Caco-2 (cell line): Measurements from ENCODE around the gene THBS2. TPM values are rescaled to one million over a fixed set of nuclear protein-coding genes. Genes with fewer than 3 reads are reported as not detected.

ENCODE experiments used
- BruUV-seq: library from RNA; stranded (reverse); fragments of 400-500 nt; replicated peaks from 2 replicates; lab custom pipeline; 2021; lab: Mats Ljungman, UMichigan
- CTCF ChIA-PET: fragments of 300-600 bp; sonication (Branson Sonifier 250); formaldehyde crosslinking; loops from one replicate; lab custom pipeline; 2022; ENCODE audit warnings: antibody characterized with exemption; lab: Charles Lee
- POLR2A ChIA-PET: fragments of 300-600 bp; sonication (Branson Sonifier 250); formaldehyde crosslinking; loops from one replicate; lab custom pipeline; 2022; ENCODE audit warnings: antibody characterized with exemption; lab: Charles Lee
- DNase-seq, 2 experiments: peaks; one replicate each; pipeline versions ENCODE4 v3.0.0 to v3.0.0-alpha.2; 2020 to 2022
- H3K27me3 ChIP-seq: replicated peaks from 2 replicates; pipeline ENCODE4 v1.6.0; 2011; ENCODE audit warnings: low read length; ENCODE audit not compliant: control insufficient read depth, insufficient read depth
- H3K36me3 ChIP-seq: 2 replicates; pipeline ENCODE4 v1.5.1; 2011; ENCODE audit warnings: low read length; ENCODE audit not compliant: control insufficient read depth, insufficient read depth
- H3K4me1 ChIP-seq: fragments of 250-450 bp; sonication (Bioruptor Pico); 2 replicates; pipeline ENCODE4 v1.5.1; 2020; ENCODE audit warnings: mild to moderate bottlenecking
- H3K4me3 ChIP-seq: 2 replicates; pipeline ENCODE4 v1.5.1; 2011; ENCODE audit warnings: low read depth, mild to moderate bottlenecking, control low read depth, low read length
- H3K9me3 ChIP-seq: fragments of 250-450 bp; sonication (Bioruptor Pico); 2 replicates; pipeline ENCODE4 v1.5.1; 2020; ENCODE audit warnings: mild to moderate bottlenecking, moderate library complexity
- H3K27ac Mint-ChIP-seq: one replicate; pipeline ENCODE4 v1.8.0; 2022; ENCODE audit warnings: mixed read lengths; ENCODE audit not compliant: unreplicated experiment
- H3K27me3 Mint-ChIP-seq: one replicate; pipeline ENCODE4 v1.8.0; 2022; ENCODE audit warnings: mixed read lengths; ENCODE audit not compliant: insufficient read depth, unreplicated experiment
- H3K36me3 Mint-ChIP-seq: one replicate; pipeline ENCODE4 v1.8.0; 2022; ENCODE audit warnings: mild to moderate bottlenecking, mixed read lengths; ENCODE audit not compliant: insufficient read depth, unreplicated experiment
- H3K4me1 Mint-ChIP-seq: one replicate; pipeline ENCODE4 v1.8.0; 2022; ENCODE audit warnings: low read depth, mixed read lengths; ENCODE audit not compliant: unreplicated experiment
- H3K4me3 Mint-ChIP-seq: one replicate; pipeline ENCODE4 v1.8.0; 2022; ENCODE audit warnings: mild to moderate bottlenecking, moderate library complexity, mixed read lengths; ENCODE audit not compliant: unreplicated experiment
- H3K9me3 Mint-ChIP-seq: one replicate; pipeline ENCODE4 v1.8.0; 2022; ENCODE audit warnings: mixed read lengths; ENCODE audit not compliant: unreplicated experiment
- CTCF ChIP-seq, 2 experiments: fragments of 200-600 bp in 1 of 2; IDR thresholded peaks; 1 replicate in 1 of 2; 2 replicates in 1 of 2; pipeline versions ENCODE4 v1.5.1 to v1.8.0; 2011 to 2022; ENCODE audit warnings: antibody characterized with exemption in 1 of 2, control low read depth in 1 of 2, inconsistent platforms in 1 of 2, low read depth in 1 of 2, low read length in 1 of 2, mild to moderate bottlenecking in 1 of 2, moderate library complexity in 1 of 2; ENCODE audit not compliant: insufficient read depth in 1 of 2, severe bottlenecking in 1 of 2, unreplicated experiment in 1 of 2
- intact Hi-C: fragments of 100-400 bp; cut with micrococcal nuclease; formaldehyde crosslinking; loops from one replicate; pipeline ENCODE4 v1.10.0; 2022; ENCODE audit not compliant: unreplicated experiment
- total RNA-seq: library from RNA; stranded (reverse); gene quantifications from 2 replicates; pipeline ENCODE4 v1.2.3, GENCODE V29; 2022

The THBS2 gene
- total RNA-seq, 1 experiment from 2014 or later = 0.07 TPM

GRCh38 chr6:169291148-169291547 is 37.5 kb upstream of the THBS2 start:
- H3K9me3 ChIP-seq = no peaks in the 10 kb centered on the region
- no TSS peak for BruUV-seq
- H3K4me3 ChIP-seq = no peak overlapping the region
- Mint-ChIP-seq H3K4me3 (no peak overlapping the region), H3K27ac (no peak overlapping the region), H3K36me3 (no peaks in the 10 kb centered on the region), H3K9me3 (no peaks in the 10 kb centered on the region), H3K27me3 (no peaks in the 10 kb centered on the region), H3K4me1 (peaks cover 7% of the 10 kb centered on the region)
- DNase-seq = no peak
- CTCF ChIA-PET = no interaction called here
- no peaks in the 10 kb centered on the region for H3K36me3 ChIP-seq
- peaks cover 10% of the 10 kb centered on the region; the same call in 1 of the 2 replicates for H3K4me1 ChIP-seq
- TF ChIP-seq CTCF (IDR thresholded peaks at IDR 0.05; ENCODE audit: insufficient read depth in 1 of 2, low read depth in 1 of 2, low read length in 1 of 2, severe bottlenecking in 1 of 2, unreplicated experiment in 1 of 2) = no peak
- POLR2A ChIA-PET = no interaction called here
- H3K27me3 ChIP-seq = no peaks in the 10 kb centered on the region
- intact Hi-C loops = no loop called here

- Histone ChIP-seq H3K4me3 (no peak overlapping the region), H3K27me3 (no peaks in the 10 kb centered on the region), H3K36me3 (no peaks in the 10 kb centered on the region), H3K4me1 (peaks cover 10% of the 10 kb centered on the region; the same call in 1 of the 2 replicates), H3K9me3 (no peaks in the 10 kb centered on the region)
- DNase-seq = no peak
- ChIA-PET POLR2A (no interaction called here), CTCF (no interaction called here)
- intact Hi-C loops = no loop called here
- Mint-ChIP-seq H3K4me1 (peaks cover 7% of the 10 kb centered on the region), H3K27ac (no peak overlapping the region), H3K9me3 (no peaks in the 10 kb centered on the region), H3K27me3 (no peaks in the 10 kb centered on the region), H3K36me3 (no peaks in the 10 kb centered on the region), H3K4me3 (no peak overlapping the region)
- BruUV-seq = no TSS peak
- TF ChIP-seq CTCF (IDR thresholded peaks at IDR 0.05; ENCODE audit: insufficient read depth in 1 of 2, low read depth in 1 of 2, low read length in 1 of 2, severe bottlenecking in 1 of 2, unreplicated experiment in 1 of 2) = no peak
Measured at GRCh38 chr6:169289619-169290339, 36.1 kb upstream of the THBS2 start.

- H3K9me3 ChIP-seq = no peaks in the 10 kb centered on the region
- ChIA-PET CTCF (no interaction called here), POLR2A (no interaction called here)
- BruUV-seq = no TSS peak
- H3K27me3 Mint-ChIP-seq = no peaks in the 10 kb centered on the region
- no peaks in the 10 kb centered on the region for H3K9me3 Mint-ChIP-seq
- H3K27me3 ChIP-seq = no peaks in the 10 kb centered on the region
- H3K4me3 ChIP-seq = no peak overlapping the region
- no peaks in the 10 kb centered on the region for H3K36me3 ChIP-seq
- intact Hi-C loops = no loop called here
- H3K36me3 Mint-ChIP-seq = no peaks in the 10 kb centered on the region
- no peak for DNase-seq
- no peak overlapping the region for H3K4me3 Mint-ChIP-seq
- peaks cover 10% of the 10 kb centered on the region; the same call in 1 of the 2 replicates for H3K4me1 ChIP-seq
- TF ChIP-seq CTCF (IDR thresholded peaks at IDR 0.05; ENCODE audit: insufficient read depth in 1 of 2, low read depth in 1 of 2, low read length in 1 of 2, severe bottlenecking in 1 of 2, unreplicated experiment in 1 of 2) = no peak
- H3K4me1 Mint-ChIP-seq = peaks cover 7% of the 10 kb centered on the region
- H3K27ac Mint-ChIP-seq = no peak overlapping the region
Measured at GRCh38 chr6:169289257-169289618, 35.6 kb upstream of the THBS2 start.
